ENCODE results near the gene ZBED4.
A peak's percentile ranks its signal among the peaks of the same experiment; 100 is the strongest.

ZBED4 gene

DNA sequence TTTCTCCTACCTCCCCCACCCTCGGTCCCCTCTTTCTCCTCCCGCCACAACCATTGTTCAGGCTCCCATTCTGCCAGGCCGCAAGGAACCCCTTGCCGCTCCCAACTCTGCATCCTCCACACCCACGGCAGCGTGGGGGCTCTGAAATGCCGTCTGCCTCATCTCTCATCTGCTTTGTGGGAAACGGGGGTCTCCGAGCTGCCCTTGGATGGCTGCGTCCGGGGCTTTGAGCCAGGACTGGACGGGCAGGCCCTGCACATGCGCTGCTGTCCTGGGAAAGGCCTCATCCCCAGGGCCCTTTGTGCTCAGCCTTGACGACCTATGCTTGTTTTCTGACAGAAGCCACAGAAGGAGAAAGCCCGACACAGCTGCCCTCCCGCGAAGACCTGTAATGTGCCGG, 73.3 kb downstream of the ZBED4 start:
- DNase-seq, result no peak

DNA sequence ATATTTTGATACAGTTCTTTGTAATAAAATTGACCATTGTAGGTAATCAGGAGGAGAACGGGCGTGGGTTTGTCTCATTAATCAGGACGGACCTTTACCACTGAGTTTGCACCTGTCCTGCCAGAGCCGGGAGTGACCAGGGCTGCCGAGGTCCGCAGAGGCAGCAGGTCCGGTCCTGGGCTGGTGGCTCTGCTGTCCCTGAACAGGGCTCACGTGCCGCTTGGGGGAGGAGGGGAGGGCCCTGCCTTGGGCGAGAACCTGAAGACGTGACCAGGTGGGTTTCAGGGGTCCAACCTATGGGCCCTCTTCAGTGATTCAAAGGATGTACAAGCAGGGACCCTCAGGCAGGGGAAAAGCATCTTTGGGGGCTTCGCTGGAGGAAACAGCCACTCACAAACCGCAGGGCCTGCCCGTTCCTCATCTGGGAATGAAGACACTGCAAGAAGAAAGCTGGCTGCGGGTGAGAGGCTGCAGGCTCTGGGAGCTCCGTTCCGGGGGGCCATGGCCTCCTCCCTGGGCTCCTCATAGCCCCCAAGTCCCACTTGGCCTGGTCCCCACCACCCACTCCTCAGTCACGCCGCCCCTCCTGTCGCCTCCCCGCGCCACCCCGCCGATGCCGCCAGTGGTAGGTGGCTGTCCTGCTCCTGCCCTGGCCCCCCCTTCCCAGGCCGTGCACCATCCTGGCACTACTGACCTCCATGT, 74.0 kb downstream of the ZBED4 start:
- DNase-seq, result no peak

DNA sequence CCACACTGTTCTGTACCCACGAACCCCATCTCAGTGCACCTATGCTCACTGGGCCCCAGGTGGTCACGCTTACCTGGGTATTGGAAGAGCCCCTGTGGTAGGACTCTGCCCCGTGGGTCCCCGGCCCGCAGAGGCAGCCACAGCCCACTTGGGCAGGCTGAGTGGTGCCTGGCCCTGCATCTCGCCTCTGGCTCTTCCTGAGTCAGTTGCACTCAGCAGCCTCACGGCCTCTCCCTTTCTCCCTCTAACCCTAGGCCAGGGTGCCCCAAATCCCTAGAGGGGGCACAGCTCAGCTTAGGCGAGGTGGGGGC, 74.5 kb downstream of the ZBED4 start:
- DNase-seq, result no peak

DNA sequence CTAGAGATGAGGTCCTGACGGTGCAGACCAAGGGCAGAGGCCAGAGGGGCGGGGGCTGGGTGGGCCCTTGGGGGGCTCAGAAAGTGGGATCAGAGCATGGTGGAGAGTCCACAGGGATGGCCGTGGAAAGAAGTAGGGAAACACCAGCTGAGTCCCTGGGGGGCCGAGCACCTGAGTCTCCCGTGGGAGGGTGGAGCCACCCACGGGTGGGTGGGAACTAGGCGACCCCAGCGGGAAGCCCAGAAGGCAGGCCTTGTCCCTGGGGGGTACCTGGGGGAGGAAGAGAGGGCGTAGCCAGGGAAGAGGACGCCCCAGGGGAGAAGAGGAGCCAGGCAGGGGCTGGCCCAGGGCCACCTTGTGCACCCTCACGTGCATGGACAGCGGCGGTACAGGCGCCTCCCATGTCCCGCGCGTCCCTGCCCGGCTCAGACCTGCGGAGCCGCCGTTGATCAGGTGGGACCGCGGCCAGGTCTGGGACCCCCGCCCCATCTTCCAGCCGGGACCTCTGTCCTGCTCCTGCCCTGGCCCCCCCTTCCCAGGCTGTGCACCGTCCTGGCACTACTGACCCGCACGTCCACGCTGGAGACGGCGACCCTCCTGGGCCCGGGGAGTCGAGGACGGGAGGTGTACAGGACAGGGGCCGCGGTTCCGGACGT, 75.0 kb downstream of the ZBED4 start:
- DNase-seq, result no peak

DNA sequence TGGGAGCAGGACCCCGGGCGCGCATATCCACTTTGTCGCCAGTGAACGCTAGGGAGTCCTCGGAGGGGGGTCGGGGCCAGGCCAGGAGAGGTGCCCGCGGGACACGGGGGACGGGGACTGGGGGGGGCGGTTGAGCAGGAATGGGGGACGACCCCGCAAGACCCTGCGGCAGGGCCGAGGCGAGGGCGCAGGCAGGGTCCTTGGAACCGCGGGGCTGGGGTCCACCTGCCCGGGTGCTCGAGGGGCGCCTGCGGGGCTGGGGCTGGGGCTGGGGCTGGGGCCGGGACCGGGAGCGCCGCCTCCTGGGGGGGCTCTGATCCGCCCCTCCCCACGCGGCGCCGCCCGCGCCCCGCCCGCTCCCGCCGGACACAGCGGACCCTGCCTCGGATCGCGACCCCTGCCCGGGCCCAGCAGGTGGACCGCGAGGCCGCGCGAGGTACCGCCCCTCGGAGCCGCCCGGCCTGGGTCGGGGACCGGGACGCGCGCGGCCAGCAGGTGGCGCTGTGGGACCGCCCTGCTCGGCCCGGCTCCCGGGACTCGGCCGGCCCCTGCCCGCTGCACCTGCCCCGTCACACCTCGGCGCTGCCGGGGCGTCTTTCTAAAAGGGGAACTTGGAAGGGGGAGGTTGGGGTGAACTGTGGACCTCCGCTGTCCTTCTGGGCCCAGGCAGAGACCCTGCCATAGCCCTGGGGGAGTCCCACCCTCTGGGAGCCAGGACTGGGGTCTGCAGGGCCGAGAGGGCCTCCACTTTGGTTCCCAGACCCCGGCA, 75.8 kb downstream of the ZBED4 start:
- peak; percentile 77 for DNase-seq

DNA sequence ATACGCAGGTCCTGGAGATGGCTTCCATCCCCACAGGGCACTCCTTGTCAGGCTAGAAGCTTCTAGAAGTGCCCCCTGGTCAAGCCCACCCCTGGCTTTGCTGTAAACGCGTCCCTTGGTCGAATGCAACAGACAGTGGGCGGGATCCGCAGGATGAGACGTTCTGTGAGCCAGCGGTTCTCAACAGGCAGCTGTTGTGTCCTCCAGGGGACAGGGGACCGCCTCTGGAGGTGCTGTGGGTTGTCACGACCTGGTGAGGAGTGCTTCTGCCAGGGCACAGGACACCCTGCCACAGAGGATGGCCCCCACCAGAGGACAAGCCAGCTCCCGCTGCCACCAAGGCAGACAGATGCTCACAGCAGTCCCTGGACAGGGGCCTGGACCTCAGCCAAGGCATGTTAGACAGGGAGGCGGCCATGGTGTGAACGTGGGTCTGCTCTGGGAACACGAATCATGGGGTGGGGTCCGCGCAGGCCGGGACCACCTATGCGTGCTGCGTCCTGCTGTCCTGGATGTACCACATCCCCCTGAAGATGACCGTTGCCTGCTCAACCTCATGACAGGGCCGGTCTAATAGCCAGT, 76.4 kb downstream of the ZBED4 start:
- no peak for DNase-seq

DNA sequence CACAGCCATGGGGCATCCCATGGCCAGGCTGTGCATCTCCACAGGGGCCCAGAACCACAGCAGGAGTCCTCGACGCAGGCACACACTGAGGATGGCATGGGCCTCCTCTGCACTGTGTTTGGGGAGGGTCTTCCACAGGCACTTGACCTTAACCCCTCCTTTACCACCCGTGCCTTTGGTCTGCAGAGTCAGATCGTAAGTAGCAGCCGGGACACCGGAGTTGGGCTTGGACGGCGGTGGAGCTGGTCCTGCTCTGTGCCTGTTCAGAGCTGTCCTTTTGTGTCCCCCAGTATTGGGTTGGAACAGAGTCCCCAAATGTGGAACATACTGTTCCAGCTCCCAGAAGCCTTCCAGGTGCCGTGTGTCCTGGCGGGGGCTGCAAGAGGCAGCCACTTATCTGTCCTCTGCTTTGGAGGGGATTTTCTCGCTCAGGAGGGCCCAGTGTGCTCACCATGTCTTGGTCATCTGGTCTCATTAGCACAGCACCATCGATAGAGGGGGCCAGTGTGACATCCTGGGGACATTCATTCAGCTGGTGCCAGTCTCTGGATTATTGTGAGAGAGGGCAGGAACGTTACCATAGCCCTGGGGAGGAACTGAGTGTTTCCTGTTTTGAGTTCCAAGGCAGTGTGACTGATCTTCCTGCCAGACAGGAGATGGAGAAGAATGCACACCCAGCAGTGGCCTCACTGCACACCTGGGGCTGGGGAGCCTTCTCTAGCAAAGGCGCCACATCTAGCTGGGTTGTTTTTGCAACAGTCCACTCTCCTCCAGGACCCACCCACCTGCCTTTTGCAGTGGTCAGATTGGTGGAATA, 77.2 kb downstream of the ZBED4 start:
- peak; percentile 72 for DNase-seq

DNA sequence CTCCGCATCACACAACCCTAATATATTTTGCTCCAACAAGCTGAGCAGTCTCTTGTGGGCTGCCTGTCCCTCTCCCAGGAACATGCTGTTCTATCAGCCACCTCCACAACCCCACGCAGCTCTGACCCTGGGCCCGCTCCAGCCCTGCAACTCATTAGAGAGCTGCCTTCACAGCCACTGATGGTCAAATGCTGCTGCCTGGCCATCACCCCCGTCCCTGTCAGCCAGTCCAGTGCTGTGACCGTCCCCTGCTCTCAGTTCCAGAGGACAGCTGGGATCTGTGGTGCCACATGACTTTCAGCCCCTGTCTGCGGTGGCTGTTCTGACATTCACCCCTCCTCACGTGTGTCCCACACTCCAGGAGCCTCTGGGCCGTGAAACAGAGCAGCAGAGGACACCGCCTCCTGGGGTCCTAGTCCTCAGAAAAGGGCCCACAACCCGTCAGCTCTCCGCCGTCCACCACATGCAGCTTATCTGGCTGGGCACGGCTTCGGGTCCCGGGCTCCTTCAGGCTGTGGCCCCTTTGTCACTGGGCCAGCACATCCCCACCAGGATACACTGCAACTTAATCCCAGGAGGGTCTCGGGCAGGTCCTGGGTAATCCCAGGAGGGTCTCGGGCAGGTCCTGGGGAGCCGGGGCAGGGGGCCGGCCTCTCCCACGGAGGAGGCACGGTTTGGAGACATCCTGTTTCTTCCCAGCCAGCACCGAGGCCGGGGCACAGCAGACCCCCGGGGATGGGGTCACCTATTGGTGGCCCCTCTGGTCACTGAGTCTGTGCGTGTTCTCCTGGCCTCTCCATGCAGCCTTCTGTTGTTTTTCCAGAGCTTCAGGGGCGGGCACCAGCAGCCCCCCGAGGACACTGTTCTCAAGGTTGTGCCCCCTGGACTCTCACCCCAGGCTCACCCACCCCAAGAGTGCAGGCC, 79.9 kb downstream of the ZBED4 start:
- DNase-seq, result no peak

DNA sequence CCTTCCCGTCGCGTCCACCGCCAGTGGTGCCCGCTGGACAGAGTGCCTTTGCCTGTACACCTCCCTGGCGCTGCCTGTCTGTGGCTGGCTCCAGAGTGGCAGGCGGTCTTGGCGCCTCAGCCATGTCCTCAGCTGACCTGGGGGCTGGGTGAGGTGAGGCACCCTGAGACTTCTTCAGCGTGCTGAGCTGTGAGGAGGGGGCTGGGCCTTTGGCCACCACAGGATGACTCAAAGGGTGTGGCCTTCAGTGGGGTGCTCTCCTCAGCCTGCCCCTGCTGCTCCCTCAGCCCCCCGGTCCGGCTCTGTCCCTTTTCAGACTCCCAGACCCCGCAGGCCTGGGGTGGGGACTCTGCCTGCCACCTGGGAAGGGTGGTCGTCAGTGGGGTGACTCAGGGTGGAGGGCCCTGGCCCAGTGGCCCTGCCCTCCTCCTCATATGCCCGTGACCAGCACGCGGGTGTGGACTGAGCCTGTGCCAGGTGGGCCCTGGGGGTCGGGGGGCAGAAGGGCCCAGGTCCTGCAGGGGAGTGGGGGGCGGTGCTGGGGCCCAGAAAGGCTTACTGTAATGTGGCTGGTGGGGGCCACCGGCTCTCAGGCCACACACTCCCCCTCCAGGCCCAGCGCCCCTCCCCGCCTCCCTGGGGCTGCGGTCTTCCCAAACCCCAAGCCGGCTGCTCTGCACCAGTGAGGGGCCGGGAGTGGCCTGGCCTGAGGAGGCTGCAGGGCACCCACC, 80.7 kb downstream of the ZBED4 start:
- DNase-seq, result peak; percentile 71

DNA sequence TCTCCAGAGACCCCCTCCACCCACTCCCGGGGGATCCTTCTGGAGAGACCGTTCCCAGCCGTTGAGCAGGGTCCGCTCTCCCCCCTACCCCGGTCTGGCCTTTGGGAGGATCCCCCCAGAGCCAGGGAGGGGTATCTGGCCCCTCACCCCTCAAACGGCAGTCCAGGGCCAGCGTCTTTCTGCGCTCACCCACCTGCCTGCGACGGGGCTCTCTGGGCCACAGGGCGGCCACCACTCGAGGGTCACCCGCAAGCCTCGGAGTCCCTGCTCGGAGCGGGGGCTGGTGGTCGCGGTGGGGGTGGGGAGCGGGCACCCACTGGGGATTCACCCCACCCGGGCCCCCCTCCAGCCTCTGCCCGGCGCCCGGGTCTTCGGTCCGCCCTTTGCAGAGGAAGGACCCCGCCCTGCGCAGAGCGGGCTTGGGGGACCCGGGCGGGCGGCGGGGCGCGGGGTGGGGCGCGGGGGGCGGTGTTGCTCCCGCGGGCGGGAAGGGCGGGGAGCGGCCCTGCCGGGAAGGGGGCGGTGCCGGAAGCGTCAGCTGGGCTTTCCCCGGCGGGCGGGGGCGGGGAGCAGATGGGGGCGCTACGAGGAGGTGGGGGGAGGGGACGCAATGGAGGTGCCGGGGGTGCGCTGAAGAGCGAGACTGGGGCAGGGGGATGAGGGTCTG, 81.4 kb downstream of the ZBED4 start:
- DNase-seq, result peak; percentile 94

DNA sequence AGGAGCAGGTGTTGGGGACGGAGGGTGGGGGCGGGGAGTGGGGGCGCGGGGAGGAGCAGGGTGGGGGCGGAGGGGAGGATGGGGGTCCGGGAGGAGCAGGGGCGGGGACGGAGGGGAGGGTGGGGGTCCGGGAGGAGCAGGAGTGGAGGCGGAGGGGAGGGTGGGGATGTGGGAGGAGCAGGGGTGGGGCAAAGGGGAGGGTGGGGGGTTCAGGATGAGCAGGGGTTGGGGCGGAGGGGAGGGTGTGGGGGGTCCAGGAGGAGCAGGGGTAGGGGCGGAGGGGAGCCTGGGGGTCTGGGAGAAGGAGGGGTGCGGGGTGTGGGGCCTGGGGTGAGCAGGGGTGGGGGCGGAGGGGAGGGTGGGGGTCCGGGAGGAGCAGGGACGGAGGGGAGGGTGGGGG, 81.9 kb downstream of the ZBED4 start:
- no peak for DNase-seq

DNA sequence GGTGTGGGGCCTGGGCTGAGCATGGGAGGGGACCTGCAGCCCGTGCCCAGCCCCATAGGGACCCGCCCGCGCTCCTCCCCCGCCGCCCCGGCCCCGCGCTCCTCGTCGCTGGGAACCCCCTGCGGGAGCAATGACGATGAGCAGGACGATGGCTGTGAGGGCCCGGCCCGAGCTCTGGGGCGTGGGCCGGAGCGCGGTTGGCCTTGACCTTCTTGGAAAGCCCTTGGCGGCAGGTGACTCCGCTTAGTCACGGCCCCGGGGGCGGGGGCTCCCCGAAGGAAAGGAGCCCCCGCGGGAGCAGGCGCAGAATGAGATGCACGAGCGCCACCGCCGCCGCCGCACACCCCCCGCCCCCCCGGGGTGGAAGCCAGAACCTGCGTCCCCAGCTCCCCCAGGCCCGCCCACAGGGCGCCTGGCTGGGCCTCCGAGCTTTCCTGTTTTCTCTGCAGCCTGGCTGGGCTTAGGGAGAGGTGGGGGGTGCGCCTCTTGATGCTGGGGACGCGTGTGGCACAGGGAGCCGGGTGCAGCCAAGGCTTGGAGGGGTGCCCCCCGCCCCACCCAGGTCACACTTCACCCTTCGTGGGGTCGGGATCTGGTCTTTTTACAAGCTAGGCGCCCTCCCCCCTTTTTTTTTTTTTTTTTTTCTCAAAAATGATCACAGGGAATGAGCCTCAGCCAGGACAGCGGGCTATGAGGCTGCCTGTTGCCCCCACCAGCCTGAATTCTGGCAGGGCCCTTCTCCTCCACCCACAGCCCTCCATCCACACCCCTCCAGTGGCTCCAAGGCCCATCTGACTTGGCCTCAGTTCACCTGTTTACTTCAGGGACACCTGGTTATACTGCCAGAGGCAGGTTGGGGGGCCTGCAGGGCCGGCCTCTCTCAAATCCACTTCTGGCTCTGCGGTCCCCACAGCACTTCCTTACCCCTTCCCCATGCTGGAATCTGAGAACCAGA, 82.7 kb downstream of the ZBED4 start:
- peak; percentile 96 for DNase-seq

DNA sequence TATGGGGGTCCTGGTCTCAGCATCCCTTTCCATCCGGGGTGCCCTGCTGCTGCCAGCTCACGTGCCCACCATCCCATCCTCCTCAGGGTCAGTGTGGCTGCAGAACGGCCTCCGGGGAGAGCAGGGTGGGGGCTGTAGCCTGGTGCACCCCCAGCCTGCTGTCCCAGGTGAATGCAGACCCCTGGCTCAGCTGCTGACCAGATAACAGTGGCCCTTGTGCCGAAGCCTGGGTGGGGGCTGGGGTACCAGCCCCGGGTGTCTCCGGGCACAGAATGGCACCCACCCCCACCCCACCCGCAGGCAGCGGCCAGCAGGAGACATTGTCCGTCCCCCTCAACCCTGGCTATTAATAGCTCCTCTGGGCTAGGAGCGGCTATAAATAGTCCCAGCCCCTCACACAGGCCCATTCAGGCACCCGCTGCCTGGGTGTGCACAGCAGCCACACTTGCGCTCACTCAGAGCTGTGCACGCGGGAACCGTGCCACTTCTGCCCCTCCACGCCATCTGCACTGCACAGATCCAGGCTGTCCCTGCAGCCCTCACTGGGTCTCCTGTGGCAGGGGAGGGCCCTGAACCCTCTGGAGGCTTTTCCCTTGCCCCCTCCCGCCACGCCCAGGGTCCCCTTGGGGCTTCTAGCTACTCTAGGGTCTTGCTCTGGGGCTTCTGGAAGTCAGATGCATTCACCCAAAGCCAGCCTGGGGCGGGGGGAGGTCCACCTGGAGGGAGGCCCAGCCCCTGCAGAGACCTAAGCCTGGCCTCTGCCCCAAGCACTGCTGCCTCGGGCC, 83.5 kb downstream of the ZBED4 start:
- DNase-seq, result no peak

DNA sequence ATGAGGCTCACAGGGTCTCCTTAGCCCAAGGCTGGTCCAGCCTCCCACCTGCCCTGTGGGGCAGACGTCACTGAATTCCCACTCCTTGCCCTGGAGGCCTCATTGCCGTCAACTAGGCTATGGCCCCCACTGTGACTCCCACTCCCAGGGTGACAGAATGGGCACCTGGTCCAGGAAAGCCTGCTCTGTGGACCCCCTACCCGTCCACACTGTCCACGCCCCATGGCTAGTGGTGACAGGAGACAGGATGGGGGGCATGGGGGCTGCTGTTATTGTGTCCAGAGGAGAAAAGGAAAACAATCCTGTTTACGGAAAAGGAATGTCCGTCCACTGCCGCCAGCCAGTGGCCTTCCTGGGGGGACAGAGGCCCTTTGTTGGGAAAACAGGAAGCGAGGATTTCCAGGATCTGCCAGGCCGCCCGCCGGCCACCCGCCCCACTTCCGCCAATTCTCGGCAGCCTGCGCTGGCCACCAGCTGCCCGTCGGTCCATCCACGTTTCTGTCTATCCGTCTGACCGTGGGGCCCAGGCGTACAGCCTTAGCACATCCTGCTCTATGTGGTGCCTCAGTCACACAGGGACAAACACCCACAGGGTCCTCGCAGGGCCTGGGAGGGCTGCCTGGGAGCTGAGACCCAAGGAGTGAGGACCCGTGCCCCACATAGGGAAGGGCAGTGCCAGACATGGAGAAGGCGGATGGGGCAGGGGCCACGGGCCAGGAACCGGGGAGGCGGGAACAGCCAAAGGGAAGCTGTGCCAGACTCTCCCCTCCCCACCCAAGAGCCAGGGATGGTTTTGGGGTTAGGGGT, 84.3 kb downstream of the ZBED4 start:
- DNase-seq, result no peak

DNA sequence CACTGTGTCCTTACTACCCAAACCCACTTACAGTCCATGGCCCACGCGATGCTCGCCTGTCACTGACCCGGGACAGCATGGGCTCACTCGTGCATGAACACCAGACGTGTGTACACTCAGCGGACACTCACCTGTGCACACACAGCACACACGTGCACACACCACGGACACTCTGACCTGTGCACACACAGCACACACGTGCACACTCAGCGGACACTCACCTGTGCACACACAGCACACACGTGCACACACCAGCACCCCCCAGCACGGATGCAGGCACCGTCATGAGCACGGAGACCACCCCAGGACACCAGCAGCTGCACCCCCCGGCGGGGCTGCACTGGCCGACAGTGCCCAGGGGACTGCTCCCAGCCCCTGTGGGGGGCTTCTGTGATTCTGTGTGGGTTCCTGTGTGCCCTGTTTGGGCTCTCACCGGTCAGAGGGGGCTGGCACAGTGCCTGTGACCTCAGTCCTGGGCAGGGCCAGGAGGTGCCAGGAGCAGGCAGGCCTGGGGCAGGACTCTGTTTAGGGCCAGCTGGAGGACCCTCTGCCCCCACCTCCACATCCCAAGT, 85.0 kb downstream of the ZBED4 start:
- DNase-seq, result no peak
